HEK293 (cell line): ENCODE measurements around the gene UAP1.

Source experiments
- KLF7 ChIP-seq: fragments of 450-650 bp; formaldehyde crosslinking; IDR thresholded peaks from 2 replicates; pipeline ENCODE4 v1.5.1; 2016; ENCODE audit warnings: missing biosample characterization, missing genetic modification characterization, borderline replicate concordance
- MEIS1 ChIP-seq: sonication (generic); formaldehyde crosslinking; IDR thresholded peaks from 2 replicates; pipeline ENCODE4 v1.8.1; 2022; ENCODE audit warnings: missing genetic modification reagents, mild to moderate bottlenecking, borderline replicate concordance
- MZF1 ChIP-seq: fragments of 450-650 bp; formaldehyde crosslinking; IDR thresholded peaks from 2 replicates; pipeline ENCODE4 v1.5.1; 2017; ENCODE audit warnings: missing biosample characterization, missing genetic modification characterization, borderline replicate concordance
- RBAK ChIP-seq: fragments of 450-650 bp; formaldehyde crosslinking; IDR thresholded peaks from 2 replicates; pipeline ENCODE4 v1.5.1; 2016; ENCODE audit warnings: missing biosample characterization, missing genetic modification characterization
- REPIN1 ChIP-seq: fragments of 450-650 bp; formaldehyde crosslinking; IDR thresholded peaks from 2 replicates; pipeline ENCODE4 v1.5.1; 2017; ENCODE audit warnings: missing biosample characterization, missing genetic modification characterization, low read depth
- SETDB1 ChIP-seq: IDR thresholded peaks from one replicate; pipeline ENCODE4 v1.6.1; 2017; ENCODE audit warnings: mild to moderate bottlenecking, low read length, moderate library complexity, mixed read lengths; ENCODE audit not compliant: insufficient read length
- ZBTB7A ChIP-seq: fragments of 450-650 bp; formaldehyde crosslinking; IDR thresholded peaks from 2 replicates; pipeline ENCODE4 v1.5.1; 2016; ENCODE audit warnings: low read depth, missing biosample characterization, missing genetic modification characterization
- ZNF133 ChIP-seq: fragments of 450-650 bp; formaldehyde crosslinking; IDR thresholded peaks from 2 replicates; pipeline ENCODE4 v1.5.1; 2016; ENCODE audit warnings: missing biosample characterization, missing genetic modification characterization
- ZNF146 ChIP-seq: fragments of 450-650 bp; formaldehyde crosslinking; IDR thresholded peaks from 2 replicates; pipeline ENCODE4 v1.5.1; 2016; ENCODE audit warnings: missing biosample characterization, missing genetic modification characterization
- ZNF157 ChIP-seq: fragments of 450-650 bp; formaldehyde crosslinking; IDR thresholded peaks from 2 replicates; pipeline ENCODE4 v1.5.1; 2016; ENCODE audit warnings: missing biosample characterization, missing genetic modification characterization
- ZNF169 ChIP-seq: fragments of 450-650 bp; formaldehyde crosslinking; IDR thresholded peaks from 2 replicates; pipeline ENCODE4 v1.5.1; 2016; ENCODE audit warnings: missing biosample characterization, missing genetic modification characterization
- ZNF2 ChIP-seq: fragments of 450-650 bp; formaldehyde crosslinking; IDR thresholded peaks from 2 replicates; pipeline ENCODE4 v1.5.1; 2016; ENCODE audit warnings: missing biosample characterization, missing genetic modification characterization
- ZNF266 ChIP-seq: fragments of 450-650 bp; formaldehyde crosslinking; IDR thresholded peaks from 2 replicates; pipeline ENCODE4 v1.5.1; 2016; ENCODE audit warnings: missing biosample characterization, missing genetic modification characterization, low read depth
- ZNF324 ChIP-seq: fragments of 450-650 bp; formaldehyde crosslinking; IDR thresholded peaks from 2 replicates; pipeline ENCODE4 v1.5.1; 2016; ENCODE audit warnings: missing biosample characterization, missing genetic modification characterization
- ZNF335 ChIP-seq: fragments of 450-650 bp; formaldehyde crosslinking; conservative IDR thresholded peaks from 2 replicates; pipeline ENCODE4 v1.5.1; 2016; ENCODE audit warnings: missing biosample characterization, missing genetic modification characterization
- ZNF544 ChIP-seq: fragments of 450-650 bp; formaldehyde crosslinking; IDR thresholded peaks from 2 replicates; pipeline ENCODE4 v1.5.0; 2017; ENCODE audit warnings: missing biosample characterization, missing genetic modification characterization
- ZNF558 ChIP-seq: fragments of 450-650 bp; formaldehyde crosslinking; IDR thresholded peaks from 2 replicates; pipeline ENCODE4 v1.5.1; 2016; ENCODE audit warnings: missing biosample characterization, missing genetic modification characterization
- ZNF561 ChIP-seq: fragments of 450-650 bp; IDR thresholded peaks from 2 replicates; pipeline ENCODE4 v1.5.1; 2018; ENCODE audit warnings: missing biosample characterization, missing genetic modification characterization, borderline replicate concordance
- ZNF596 ChIP-seq: fragments of 450-650 bp; IDR thresholded peaks from 2 replicates; pipeline ENCODE4 v1.5.0; 2018; ENCODE audit warnings: missing biosample characterization, mild to moderate bottlenecking, missing genetic modification characterization, moderate library complexity
- ZNF623 ChIP-seq: fragments of 450-650 bp; formaldehyde crosslinking; IDR thresholded peaks from 2 replicates; pipeline ENCODE4 v1.5.1; 2016; ENCODE audit warnings: missing biosample characterization, missing genetic modification characterization
- ZNF664 ChIP-seq: fragments of 450-650 bp; formaldehyde crosslinking; IDR thresholded peaks from 2 replicates; pipeline ENCODE4 v1.5.1; 2016; ENCODE audit warnings: missing biosample characterization, missing genetic modification characterization
- ZNF692 ChIP-seq: fragments of 450-650 bp; formaldehyde crosslinking; IDR thresholded peaks from 2 replicates; pipeline ENCODE4 v1.5.1; 2016; ENCODE audit warnings: missing biosample characterization, missing genetic modification characterization
- ZNF76 ChIP-seq: fragments of 450-650 bp; formaldehyde crosslinking; IDR thresholded peaks from 2 replicates; pipeline ENCODE4; 2016; ENCODE audit warnings: low read depth, missing biosample characterization, missing genetic modification characterization, borderline replicate concordance
- ZNF843 ChIP-seq: fragments of 450-650 bp; formaldehyde crosslinking; IDR thresholded peaks from 2 replicates; pipeline ENCODE4 v1.5.1; 2016; ENCODE audit warnings: missing biosample characterization, missing genetic modification characterization
- ZSCAN23 ChIP-seq: fragments of 450-650 bp; formaldehyde crosslinking; IDR thresholded peaks from 2 replicates; pipeline ENCODE4 v1.5.1; 2016; ENCODE audit warnings: missing biosample characterization, missing genetic modification characterization
- TF ChIP-seq, protein P1 (sequence below): fragments of 450-650 bp; formaldehyde crosslinking; IDR thresholded peaks from 2 replicates; pipeline ENCODE4 v1.5.1; 2017; ENCODE audit warnings: missing biosample characterization, missing genetic modification characterization
- TF ChIP-seq, protein P2 (sequence below): fragments of 450-650 bp; formaldehyde crosslinking; IDR thresholded peaks from 2 replicates; pipeline ENCODE4 v1.5.1; 2017; ENCODE audit warnings: missing biosample characterization, missing genetic modification characterization
- TF ChIP-seq, protein P3 (sequence below): fragments of 450-650 bp; IDR thresholded peaks from 2 replicates; pipeline ENCODE4 v1.5.1; 2018; ENCODE audit warnings: missing biosample characterization, missing genetic modification characterization
- TF ChIP-seq, protein P4 (sequence below): fragments of 450-650 bp; formaldehyde crosslinking; IDR thresholded peaks from 2 replicates; pipeline ENCODE4 v1.5.1; 2017; ENCODE audit warnings: missing biosample characterization, missing genetic modification characterization
- TF ChIP-seq, protein P5 (sequence below): fragments of 450-650 bp; formaldehyde crosslinking; IDR thresholded peaks from 2 replicates; pipeline ENCODE4 v1.5.1; 2017; ENCODE audit warnings: missing biosample characterization, missing genetic modification characterization

The UAP1 gene

DNA sequence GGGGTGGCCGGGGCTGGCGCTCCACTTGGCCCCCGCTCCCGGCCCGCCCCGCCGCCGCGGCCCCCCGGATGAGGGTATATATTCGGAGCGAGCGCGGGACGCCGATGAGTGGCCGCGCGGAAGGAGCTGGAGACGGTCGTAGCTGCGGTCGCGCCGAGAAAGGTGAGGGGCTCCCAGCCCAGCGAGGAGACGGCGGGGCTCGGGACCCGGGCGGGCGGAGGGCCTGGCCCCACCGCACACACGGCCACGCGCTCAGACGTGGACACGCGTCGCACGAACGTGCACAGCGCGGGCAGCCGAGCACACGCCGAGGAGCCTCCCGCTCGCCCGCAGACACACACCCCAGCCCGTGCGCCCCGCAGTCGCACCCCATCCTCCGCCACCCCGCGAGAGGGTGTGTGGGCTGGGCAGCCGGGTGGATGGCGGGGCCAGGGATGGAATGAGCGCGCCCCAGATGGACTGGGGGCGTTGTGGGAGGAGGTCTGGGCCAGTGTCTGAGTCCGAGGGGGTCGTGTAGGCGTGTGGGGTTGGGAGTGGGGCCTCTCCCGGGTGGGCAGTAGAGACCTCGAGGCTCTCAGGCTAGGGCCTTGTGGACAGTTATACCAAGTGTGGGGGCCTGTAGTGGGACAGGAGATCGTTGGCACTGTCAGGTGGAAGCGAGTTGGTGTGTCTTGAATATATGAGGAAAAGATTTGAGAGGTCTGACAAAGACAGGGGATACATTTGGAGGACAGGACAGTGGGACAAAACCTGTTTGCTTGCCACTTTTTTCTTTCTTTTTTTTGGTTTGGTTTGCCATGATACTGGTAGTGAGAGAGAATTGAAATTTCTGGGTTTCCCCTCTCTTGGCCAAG lies at the start of gene UAP1 (continued):
- TF ChIP-seq MEIS1 (CRISPR knock-in tag) (no peak), ZNF623 (tag by site-specific recombination) (no peak), ZNF266 (tag by site-specific recombination) (no peak), ZNF558 (no peak), MZF1 (tag by site-specific recombination) (no peak), ZNF324 (tag by site-specific recombination) (no peak), REPIN1 (tag by site-specific recombination) (peak; percentile 88; the same call in 1 of the 2 replicates), ZNF335 (peak; percentile 67; the same call in 1 of the 2 replicates), ZNF2 (tag by site-specific recombination) (0 out of 2 replicates have a peak, but pooled peaks have one; percentile 17), ZNF596 (tag by site-specific recombination) (0 out of 2 replicates have a peak, but pooled peaks have one; percentile 6), ZNF146 (tag by site-specific recombination) (no peak), ZNF76 (tag by site-specific recombination) (peak; percentile 31; the same call in 1 of the 2 replicates), ZNF561 (tag by site-specific recombination) (peak; percentile 73), ZNF169 (no peak), ZSCAN23 (tag by site-specific recombination) (no peak), RBAK (tag by site-specific recombination) (no peak), ZBTB7A (tag by site-specific recombination) (no peak), KLF7 (tag by site-specific recombination) (no peak), ZNF544 (no peak), ZNF692 (tag by site-specific recombination) (peak; percentile 94), ZNF843 (no peak), ZNF157 (tag by site-specific recombination) (no peak), SETDB1 (no peak), ZNF664 (tag by site-specific recombination) (no peak), ZNF133 (tag by site-specific recombination) (no peak)
- TF ChIP-seq, protein P1, sequence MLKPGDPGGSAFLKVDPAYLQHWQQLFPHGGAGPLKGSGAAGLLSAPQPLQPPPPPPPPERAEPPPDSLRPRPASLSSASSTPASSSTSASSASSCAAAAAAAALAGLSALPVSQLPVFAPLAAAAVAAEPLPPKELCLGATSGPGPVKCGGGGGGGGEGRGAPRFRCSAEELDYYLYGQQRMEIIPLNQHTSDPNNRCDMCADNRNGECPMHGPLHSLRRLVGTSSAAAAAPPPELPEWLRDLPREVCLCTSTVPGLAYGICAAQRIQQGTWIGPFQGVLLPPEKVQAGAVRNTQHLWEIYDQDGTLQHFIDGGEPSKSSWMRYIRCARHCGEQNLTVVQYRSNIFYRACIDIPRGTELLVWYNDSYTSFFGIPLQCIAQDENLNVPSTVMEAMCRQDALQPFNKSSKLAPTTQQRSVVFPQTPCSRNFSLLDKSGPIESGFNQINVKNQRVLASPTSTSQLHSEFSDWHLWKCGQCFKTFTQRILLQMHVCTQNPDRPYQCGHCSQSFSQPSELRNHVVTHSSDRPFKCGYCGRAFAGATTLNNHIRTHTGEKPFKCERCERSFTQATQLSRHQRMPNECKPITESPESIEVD (tag by site-specific recombination): no peak
- TF ChIP-seq, protein P2, sequence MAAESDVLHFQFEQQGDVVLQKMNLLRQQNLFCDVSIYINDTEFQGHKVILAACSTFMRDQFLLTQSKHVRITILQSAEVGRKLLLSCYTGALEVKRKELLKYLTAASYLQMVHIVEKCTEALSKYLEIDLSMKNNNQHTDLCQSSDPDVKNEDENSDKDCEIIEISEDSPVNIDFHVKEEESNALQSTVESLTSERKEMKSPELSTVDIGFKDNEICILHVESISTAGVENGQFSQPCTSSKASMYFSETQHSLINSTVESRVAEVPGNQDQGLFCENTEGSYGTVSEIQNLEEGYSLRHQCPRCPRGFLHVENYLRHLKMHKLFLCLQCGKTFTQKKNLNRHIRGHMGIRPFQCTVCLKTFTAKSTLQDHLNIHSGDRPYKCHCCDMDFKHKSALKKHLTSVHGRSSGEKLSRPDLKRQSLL (tag by site-specific recombination): 0 out of 2 replicates have a peak, but pooled peaks have one; percentile 41
- TF ChIP-seq, protein P3, sequence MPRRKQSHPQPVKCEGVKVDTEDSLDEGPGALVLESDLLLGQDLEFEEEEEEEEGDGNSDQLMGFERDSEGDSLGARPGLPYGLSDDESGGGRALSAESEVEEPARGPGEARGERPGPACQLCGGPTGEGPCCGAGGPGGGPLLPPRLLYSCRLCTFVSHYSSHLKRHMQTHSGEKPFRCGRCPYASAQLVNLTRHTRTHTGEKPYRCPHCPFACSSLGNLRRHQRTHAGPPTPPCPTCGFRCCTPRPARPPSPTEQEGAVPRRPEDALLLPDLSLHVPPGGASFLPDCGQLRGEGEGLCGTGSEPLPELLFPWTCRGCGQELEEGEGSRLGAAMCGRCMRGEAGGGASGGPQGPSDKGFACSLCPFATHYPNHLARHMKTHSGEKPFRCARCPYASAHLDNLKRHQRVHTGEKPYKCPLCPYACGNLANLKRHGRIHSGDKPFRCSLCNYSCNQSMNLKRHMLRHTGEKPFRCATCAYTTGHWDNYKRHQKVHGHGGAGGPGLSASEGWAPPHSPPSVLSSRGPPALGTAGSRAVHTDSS: no peak
- TF ChIP-seq, protein P4, sequence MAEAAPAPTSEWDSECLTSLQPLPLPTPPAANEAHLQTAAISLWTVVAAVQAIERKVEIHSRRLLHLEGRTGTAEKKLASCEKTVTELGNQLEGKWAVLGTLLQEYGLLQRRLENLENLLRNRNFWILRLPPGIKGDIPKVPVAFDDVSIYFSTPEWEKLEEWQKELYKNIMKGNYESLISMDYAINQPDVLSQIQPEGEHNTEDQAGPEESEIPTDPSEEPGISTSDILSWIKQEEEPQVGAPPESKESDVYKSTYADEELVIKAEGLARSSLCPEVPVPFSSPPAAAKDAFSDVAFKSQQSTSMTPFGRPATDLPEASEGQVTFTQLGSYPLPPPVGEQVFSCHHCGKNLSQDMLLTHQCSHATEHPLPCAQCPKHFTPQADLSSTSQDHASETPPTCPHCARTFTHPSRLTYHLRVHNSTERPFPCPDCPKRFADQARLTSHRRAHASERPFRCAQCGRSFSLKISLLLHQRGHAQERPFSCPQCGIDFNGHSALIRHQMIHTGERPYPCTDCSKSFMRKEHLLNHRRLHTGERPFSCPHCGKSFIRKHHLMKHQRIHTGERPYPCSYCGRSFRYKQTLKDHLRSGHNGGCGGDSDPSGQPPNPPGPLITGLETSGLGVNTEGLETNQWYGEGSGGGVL (tag by site-specific recombination): peak; percentile 49; the same call in 1 of the 2 replicates
- TF ChIP-seq, protein P5, sequence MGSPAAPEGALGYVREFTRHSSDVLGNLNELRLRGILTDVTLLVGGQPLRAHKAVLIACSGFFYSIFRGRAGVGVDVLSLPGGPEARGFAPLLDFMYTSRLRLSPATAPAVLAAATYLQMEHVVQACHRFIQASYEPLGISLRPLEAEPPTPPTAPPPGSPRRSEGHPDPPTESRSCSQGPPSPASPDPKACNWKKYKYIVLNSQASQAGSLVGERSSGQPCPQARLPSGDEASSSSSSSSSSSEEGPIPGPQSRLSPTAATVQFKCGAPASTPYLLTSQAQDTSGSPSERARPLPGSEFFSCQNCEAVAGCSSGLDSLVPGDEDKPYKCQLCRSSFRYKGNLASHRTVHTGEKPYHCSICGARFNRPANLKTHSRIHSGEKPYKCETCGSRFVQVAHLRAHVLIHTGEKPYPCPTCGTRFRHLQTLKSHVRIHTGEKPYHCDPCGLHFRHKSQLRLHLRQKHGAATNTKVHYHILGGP (tag by site-specific recombination): no peak
